ENCODE data around the gene VWA5B1.

DNA sequence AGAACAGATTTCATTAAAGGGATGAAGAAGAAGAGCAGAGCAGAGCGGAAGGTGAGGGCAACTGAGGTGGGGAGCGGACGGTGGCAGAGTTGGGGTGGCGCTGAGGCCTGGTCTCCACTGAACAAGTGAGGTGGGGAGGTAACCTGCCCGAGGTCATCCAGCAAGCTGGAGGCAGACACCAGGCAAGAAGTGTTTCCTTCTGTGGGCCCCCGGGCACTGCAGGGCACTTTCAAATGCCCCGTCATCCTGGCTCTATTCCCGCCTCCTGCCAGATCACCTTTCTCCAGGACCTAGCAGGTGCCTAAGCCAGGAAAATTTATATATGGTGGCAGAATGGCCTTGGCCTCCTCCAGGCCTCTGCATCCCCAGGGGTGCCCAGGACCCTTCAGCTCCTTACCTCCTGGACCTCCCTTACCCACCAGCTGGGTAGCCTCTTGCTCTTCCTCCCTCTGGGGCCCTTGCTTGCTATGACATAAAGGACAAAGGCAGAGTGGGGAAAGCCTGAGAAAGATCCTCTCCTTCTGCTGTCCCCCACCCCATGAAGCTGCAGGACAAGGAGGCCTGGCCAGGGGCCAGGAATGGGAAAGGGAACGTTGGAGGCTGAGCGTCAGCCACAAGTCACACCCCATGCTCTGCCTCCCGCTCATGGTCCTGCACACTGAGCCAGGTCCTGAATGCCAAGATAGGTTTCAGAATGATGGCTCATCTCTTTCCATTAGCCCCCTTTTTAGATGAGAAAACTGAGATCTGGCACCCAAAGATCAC is 29.0 kb downstream of the VWA5B1 start:
- TF ChIP-seq TCF12 (IDR thresholded peaks at IDR 0.05; ENCODE audit: low read depth, low read length) (no peak), SPI1 (IDR thresholded peaks at IDR 0.05; ENCODE audit: borderline replicate concordance, insufficient read depth, low read depth, low read length) (no peak), EZH2 (IDR thresholded peaks at IDR 0.05; ENCODE audit: borderline replicate concordance, control insufficient read depth, low read depth, low read length) (no peak), POLR2A (IDR thresholded peaks at IDR 0.05; ENCODE audit: low read depth, low read length) (no peak), GABPA (IDR thresholded peaks at IDR 0.05; ENCODE audit: low read depth) (no peak), RAD21 (IDR thresholded peaks at IDR 0.05; ENCODE audit: insufficient read depth, low read depth, low read length) (no peak), ZZZ3 (IDR thresholded peaks at IDR 0.05; ENCODE audit: control insufficient read depth, insufficient read length, low read depth) (no peak), JUND (IDR thresholded peaks at IDR 0.05; ENCODE audit: low read depth, low read length) (no peak), POLR2AphosphoS5 (IDR thresholded peaks at IDR 0.05; ENCODE audit: low read length) (no peak), CHD4 (IDR thresholded peaks at IDR 0.05) (no peak), IKZF1 (conservative IDR thresholded peaks at IDR 0.05) (no peak), HDAC6 (IDR thresholded peaks at IDR 0.05; ENCODE audit: unreplicated experiment) (no peak)
- TF ChIP-seq, protein P1, sequence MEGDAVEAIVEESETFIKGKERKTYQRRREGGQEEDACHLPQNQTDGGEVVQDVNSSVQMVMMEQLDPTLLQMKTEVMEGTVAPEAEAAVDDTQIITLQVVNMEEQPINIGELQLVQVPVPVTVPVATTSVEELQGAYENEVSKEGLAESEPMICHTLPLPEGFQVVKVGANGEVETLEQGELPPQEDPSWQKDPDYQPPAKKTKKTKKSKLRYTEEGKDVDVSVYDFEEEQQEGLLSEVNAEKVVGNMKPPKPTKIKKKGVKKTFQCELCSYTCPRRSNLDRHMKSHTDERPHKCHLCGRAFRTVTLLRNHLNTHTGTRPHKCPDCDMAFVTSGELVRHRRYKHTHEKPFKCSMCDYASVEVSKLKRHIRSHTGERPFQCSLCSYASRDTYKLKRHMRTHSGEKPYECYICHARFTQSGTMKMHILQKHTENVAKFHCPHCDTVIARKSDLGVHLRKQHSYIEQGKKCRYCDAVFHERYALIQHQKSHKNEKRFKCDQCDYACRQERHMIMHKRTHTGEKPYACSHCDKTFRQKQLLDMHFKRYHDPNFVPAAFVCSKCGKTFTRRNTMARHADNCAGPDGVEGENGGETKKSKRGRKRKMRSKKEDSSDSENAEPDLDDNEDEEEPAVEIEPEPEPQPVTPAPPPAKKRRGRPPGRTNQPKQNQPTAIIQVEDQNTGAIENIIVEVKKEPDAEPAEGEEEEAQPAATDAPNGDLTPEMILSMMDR (IDR thresholded peaks at IDR 0.05 in 2 of 3, conservative IDR thresholded peaks at IDR 0.05 in 1 of 3; ENCODE audit: control insufficient read depth in 2 of 3, extremely low read depth in 1 of 3, insufficient read depth in 1 of 3, low read depth in 3 of 3, low read length in 3 of 3): no peak
